GM19372 (cell line): Measurements from ENCODE around the gene EXOSC6.
A peak's percentile ranks its signal among the peaks of the same experiment; 100 is the strongest.
"Not testable (repeated sequence)": the region's sequence is repeated elsewhere in the genome, so short reads cannot be mapped to it uniquely, and the experiment has no call there.

Source experiments
- ATAC-seq: cut with Tn5 transposase; IDR thresholded peaks from one replicate; pipeline ENCODE4 v1.9.1; 2021; ENCODE audit warnings: mild to moderate bottlenecking, low read depth, moderate library complexity; ENCODE audit not compliant: unreplicated experiment

EXOSC6 gene

GRCh38 chr16:70251629-70252354 lies at the start of gene EXOSC6:
Gene EXOSC6, minus strand, starts transcription at chr16:70251940. Its CDS starts 40 bp downstream, at chr16:70251900.
- ATAC-seq: peak; percentile 83

GRCh38 chr16:70301121-70301520 lies 49.4 kb upstream of the EXOSC6 start:
- ATAC-seq: no peak

GRCh38 chr16:70298988-70299938 lies 47.5 kb upstream of the EXOSC6 start, which contains the start of gene DDX19B:
Gene DDX19B, plus strand, starts transcription at chr16:70299186. Its CDS starts 112 bp downstream, at chr16:70299298.
- ATAC-seq: peak; percentile 86

GRCh38 chr16:70295634-70296033 lies 43.9 kb upstream of the EXOSC6 start:
- ATAC-seq: no peak

GRCh38 chr16:70294385-70295025 lies 42.8 kb upstream of the EXOSC6 start:
- no peak for ATAC-seq

GRCh38 chr16:70292148-70292547 lies 40.4 kb upstream of the EXOSC6 start:
- not testable (repeated sequence) for ATAC-seq

- ATAC-seq: no peak
Observed at GRCh38 chr16:70290949-70291519, 39.3 kb upstream of the EXOSC6 start.

GRCh38 chr16:70289229-70290094 lies 37.7 kb upstream of the EXOSC6 start, which contains the start of gene AARS1:
Gene AARS1, minus strand, starts transcription at chr16:70289506. Its CDS starts 6,743 bp downstream, at chr16:70282763.
- ATAC-seq: peak; percentile 96

GRCh38 chr16:70287304-70287971 lies 35.7 kb upstream of the EXOSC6 start:
- ATAC-seq: not testable (repeated sequence)

- ATAC-seq: no peak
Observed at GRCh38 chr16:70276392-70276791, 24.7 kb upstream of the EXOSC6 start.

GRCh38 chr16:70271696-70272095 lies 20.0 kb upstream of the EXOSC6 start:
- ATAC-seq: no peak

GRCh38 chr16:70270176-70270575 lies 18.4 kb upstream of the EXOSC6 start:
- no peak for ATAC-seq

- ATAC-seq: no peak
Observed at GRCh38 chr16:70269471-70269870, 17.7 kb upstream of the EXOSC6 start.

GRCh38 chr16:70267922-70268321 lies 16.2 kb upstream of the EXOSC6 start:
- ATAC-seq: not testable (repeated sequence)

- ATAC-seq: no peak
Observed at GRCh38 chr16:70267516-70267915, 15.8 kb upstream of the EXOSC6 start.

- not testable (repeated sequence) for ATAC-seq
Observed at GRCh38 chr16:70259903-70260302, 8.2 kb upstream of the EXOSC6 start.

- no peak for ATAC-seq
Observed at GRCh38 chr16:70258946-70259345, 7.2 kb upstream of the EXOSC6 start.

GRCh38 chr16:70258065-70258464 lies 6.3 kb upstream of the EXOSC6 start:
- ATAC-seq: no peak

- no peak for ATAC-seq
Observed at GRCh38 chr16:70257391-70257790, 5.7 kb upstream of the EXOSC6 start.
